ENCODE data around the gene EIF3F.

The EIF3F gene

DNA sequence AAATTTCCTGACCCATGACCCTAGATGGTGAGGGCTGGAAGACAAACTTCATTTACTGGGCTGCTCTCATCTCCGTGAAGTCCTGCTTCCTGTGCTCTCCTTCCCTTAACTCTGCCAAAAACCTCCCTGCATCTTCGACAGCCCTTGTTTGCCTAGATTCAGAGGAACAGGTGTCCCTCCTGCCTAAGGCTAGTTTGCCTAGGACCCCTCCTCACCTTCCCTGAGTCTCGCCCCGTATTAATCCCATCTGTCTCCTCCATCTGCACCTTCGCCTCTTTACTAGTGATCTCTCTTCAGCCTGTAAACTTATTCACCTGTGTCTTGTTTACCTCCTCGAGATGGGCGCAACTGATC is 33.1 kb downstream of the EIF3F start:
- TF ChIP-seq, protein P1, sequence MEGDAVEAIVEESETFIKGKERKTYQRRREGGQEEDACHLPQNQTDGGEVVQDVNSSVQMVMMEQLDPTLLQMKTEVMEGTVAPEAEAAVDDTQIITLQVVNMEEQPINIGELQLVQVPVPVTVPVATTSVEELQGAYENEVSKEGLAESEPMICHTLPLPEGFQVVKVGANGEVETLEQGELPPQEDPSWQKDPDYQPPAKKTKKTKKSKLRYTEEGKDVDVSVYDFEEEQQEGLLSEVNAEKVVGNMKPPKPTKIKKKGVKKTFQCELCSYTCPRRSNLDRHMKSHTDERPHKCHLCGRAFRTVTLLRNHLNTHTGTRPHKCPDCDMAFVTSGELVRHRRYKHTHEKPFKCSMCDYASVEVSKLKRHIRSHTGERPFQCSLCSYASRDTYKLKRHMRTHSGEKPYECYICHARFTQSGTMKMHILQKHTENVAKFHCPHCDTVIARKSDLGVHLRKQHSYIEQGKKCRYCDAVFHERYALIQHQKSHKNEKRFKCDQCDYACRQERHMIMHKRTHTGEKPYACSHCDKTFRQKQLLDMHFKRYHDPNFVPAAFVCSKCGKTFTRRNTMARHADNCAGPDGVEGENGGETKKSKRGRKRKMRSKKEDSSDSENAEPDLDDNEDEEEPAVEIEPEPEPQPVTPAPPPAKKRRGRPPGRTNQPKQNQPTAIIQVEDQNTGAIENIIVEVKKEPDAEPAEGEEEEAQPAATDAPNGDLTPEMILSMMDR (IDR thresholded peaks at IDR 0.05; ENCODE audit: unreplicated experiment in 3 of 3): no peak
- Mint-ChIP-seq H3K27me3 (ENCODE audit: low read depth) (peaks cover 58% of the 10 kb centered on the region), H3K4me3 (peak overlapping the region; percentile 80 to 82 (median 81)), H3K27ac (no peak overlapping the region), H3K9me3 (no peaks in the 10 kb centered on the region), H3K4me1 (peaks cover 17% of the 10 kb centered on the region), H3K36me3 (ENCODE audit: low read depth) (no peaks in the 10 kb centered on the region)

GRCh38 chr11:8021920-8022319 is 34.8 kb downstream of the EIF3F start:
- peak overlapping the region in 1 of 3 experiments; percentile 43 for H3K27ac Mint-ChIP-seq
- TF ChIP-seq, protein P1 (IDR thresholded peaks at IDR 0.05; ENCODE audit: unreplicated experiment in 3 of 3): no peak
- peaks cover 41% of the 10 kb centered on the region for H3K27me3 Mint-ChIP-seq (ENCODE audit: low read depth)
- no peaks in the 10 kb centered on the region for H3K36me3 Mint-ChIP-seq (ENCODE audit: low read depth)
- peaks cover 17% of the 10 kb centered on the region for H3K4me1 Mint-ChIP-seq
- H3K9me3 Mint-ChIP-seq: no peaks in the 10 kb centered on the region
- peak overlapping the region; percentile 34 to 49 (median 48) for H3K4me3 Mint-ChIP-seq

GRCh38 chr11:8022876-8023275 is 35.7 kb downstream of the EIF3F start:
- Mint-ChIP-seq H3K27ac (no peak overlapping the region), H3K36me3 (ENCODE audit: low read depth) (no peaks in the 10 kb centered on the region), H3K27me3 (ENCODE audit: low read depth) (peaks cover 32% of the 10 kb centered on the region), H3K4me1 (peaks cover 13% of the 10 kb centered on the region), H3K9me3 (no peaks in the 10 kb centered on the region), H3K4me3 (no peak overlapping the region)
- TF ChIP-seq, protein P1 (IDR thresholded peaks at IDR 0.05; ENCODE audit: unreplicated experiment in 3 of 3): no peak

DNA sequence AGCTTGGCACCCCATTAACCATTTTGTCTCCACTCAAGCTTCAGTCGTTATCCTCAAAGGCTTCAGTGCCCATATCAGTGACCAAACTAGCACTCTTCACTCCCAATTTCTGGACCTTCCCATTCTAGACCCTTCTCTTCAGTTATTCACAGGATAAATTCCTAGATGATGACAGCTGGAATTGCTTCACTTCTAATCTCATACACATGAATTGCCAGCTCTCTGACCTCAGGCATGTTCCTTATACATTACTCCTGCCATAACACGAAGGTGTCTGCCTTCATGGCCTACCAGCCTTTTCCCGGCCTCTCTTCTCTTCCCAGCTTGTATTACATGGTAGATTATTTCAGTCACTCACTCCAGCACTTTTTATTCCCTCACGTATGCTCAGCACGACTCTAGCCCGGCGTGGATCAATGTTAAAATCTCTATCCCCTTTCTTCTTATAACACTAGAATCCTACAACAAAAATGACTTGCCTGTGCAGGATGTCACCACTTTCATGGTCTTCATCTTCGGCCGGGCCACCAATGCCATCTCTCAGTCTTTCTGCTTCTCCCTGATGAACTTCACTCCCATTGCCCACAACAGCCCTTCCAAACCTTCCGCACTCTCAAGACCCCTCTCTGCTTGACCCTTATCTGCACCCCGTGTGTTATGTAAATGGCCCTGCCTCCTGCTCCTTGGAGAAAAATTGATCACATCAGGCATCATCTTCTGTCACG is 36.9 kb downstream of the EIF3F start:
- no peak overlapping the region for H3K4me3 Mint-ChIP-seq
- H3K9me3 Mint-ChIP-seq: no peaks in the 10 kb centered on the region
- TF ChIP-seq, protein P1 (IDR thresholded peaks at IDR 0.05; ENCODE audit: unreplicated experiment in 3 of 3): no peak
- no peaks in the 10 kb centered on the region for H3K36me3 Mint-ChIP-seq (ENCODE audit: low read depth)
- peaks cover 29% of the 10 kb centered on the region for H3K27me3 Mint-ChIP-seq (ENCODE audit: low read depth)
- H3K4me1 Mint-ChIP-seq: peaks cover 7% of the 10 kb centered on the region
- no peak overlapping the region for H3K27ac Mint-ChIP-seq

DNA sequence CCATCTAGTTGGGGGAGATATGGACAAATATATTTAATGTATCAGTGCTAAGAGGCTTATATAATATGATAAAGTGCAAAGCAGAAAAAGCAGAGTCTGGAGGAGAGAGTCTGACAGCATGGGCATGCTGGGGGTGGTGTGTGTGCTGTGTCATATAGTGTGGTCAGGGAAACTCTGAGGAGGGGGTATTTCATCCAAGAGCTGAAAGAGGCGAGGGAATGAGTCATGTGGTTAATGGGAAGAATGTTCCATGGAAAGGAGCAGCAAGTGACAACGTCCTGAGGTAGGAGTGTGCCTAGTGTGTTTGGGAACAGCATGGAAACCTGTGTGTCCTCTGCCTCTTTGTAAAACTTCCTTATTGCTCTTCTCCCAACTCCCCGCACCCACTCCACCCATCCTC is 38.0 kb downstream of the EIF3F start:
- no peaks in the 10 kb centered on the region for H3K9me3 Mint-ChIP-seq
- H3K27me3 Mint-ChIP-seq (ENCODE audit: low read depth): peaks cover 36% of the 10 kb centered on the region
- H3K4me3 Mint-ChIP-seq: no peak overlapping the region
- peaks cover 6% of the 10 kb centered on the region for H3K4me1 Mint-ChIP-seq
- TF ChIP-seq, protein P1 (IDR thresholded peaks at IDR 0.05; ENCODE audit: unreplicated experiment in 3 of 3): no peak
- no peak overlapping the region for H3K27ac Mint-ChIP-seq
- no peaks in the 10 kb centered on the region for H3K36me3 Mint-ChIP-seq (ENCODE audit: low read depth)

GRCh38 chr11:8025816-8026215 is 38.7 kb downstream of the EIF3F start:
- peaks cover 33% of the 10 kb centered on the region for H3K27me3 Mint-ChIP-seq (ENCODE audit: low read depth)
- H3K36me3 Mint-ChIP-seq (ENCODE audit: low read depth): no peaks in the 10 kb centered on the region
- no peak overlapping the region for H3K4me3 Mint-ChIP-seq
- TF ChIP-seq, protein P1 (IDR thresholded peaks at IDR 0.05; ENCODE audit: unreplicated experiment in 3 of 3): no peak
- H3K9me3 Mint-ChIP-seq: no peaks in the 10 kb centered on the region
- H3K27ac Mint-ChIP-seq: no peak overlapping the region
- H3K4me1 Mint-ChIP-seq: no peaks in the 10 kb centered on the region

Measured in nephron (organoid).